ENCODE measurements around the gene SH2D1A.

Gene SH2D1A

DNA sequence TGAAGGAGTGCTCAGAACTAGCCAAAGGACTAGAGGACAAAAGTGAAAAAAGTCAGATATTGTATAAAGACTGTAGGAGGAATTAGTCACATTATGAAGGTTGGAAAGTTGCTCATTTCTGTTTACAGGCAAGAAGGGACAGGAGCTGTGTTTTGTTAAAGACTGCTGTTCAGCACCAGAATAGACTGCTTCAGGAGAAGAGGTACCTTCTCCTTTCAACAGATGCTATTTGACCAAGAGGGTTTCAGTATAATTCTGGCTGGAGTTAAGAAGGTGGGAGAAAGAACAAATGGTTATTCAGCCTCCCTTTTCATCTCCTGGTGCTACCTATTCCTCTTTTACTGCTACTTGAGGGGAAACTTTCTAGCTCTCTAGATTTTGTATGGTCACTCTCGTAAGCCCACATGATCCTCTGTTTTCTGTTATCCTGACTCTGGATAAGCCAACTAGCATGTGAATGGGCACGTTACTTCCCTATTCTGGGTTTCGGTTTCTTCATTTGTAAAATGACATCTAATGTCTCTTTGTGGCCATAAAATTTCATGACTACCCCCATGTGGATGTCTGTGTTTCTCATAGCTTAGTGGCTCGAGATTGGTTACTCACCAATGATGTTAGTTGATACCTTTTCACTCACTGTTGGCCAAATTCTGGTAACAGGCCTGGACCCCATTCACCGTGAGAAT lies 68.9 kb downstream of the SH2D1A start:
- H3K36me3 ChIP-seq (ENCODE audit: control insufficient read depth in 2 of 2, insufficient read depth in 2 of 2, low read length in 2 of 2), result no peaks in the 10 kb centered on the region
- no peak overlapping the region for H3K9ac ChIP-seq (ENCODE audit: low read length in 2 of 2)
- H3K4me3 ChIP-seq (ENCODE audit: low read length in 2 of 2), result no peak overlapping the region
- H3K4me1 ChIP-seq (ENCODE audit: control insufficient read depth, insufficient read depth, low read length), result no peaks in the 10 kb centered on the region
- H3K9me3 ChIP-seq (ENCODE audit: control insufficient read depth in 2 of 2, low read length in 2 of 2), result no peaks in the 10 kb centered on the region
- H3K27me3 ChIP-seq (ENCODE audit: control insufficient read depth in 1 of 2, insufficient read depth in 2 of 2, low read length in 2 of 2), result peaks cover 0 to 2% of the 10 kb centered on the region in 2 donors
- H3K27ac ChIP-seq (ENCODE audit: low read length), result no peak overlapping the region

- Histone ChIP-seq H3K36me3 (ENCODE audit: control insufficient read depth in 2 of 2, insufficient read depth in 2 of 2, low read length in 2 of 2) (no peaks in the 10 kb centered on the region), H3K9ac (ENCODE audit: low read length in 2 of 2) (no peak overlapping the region), H3K27me3 (ENCODE audit: control insufficient read depth in 1 of 2, insufficient read depth in 2 of 2, low read length in 2 of 2) (no peaks in the 10 kb centered on the region), H3K27ac (ENCODE audit: low read length) (no peak overlapping the region), H3K4me3 (ENCODE audit: low read length in 2 of 2) (no peak overlapping the region), H3K4me1 (ENCODE audit: control insufficient read depth, insufficient read depth, low read length) (no peaks in the 10 kb centered on the region), H3K9me3 (ENCODE audit: control insufficient read depth in 2 of 2, low read length in 2 of 2) (peaks cover 0 to 7% of the 10 kb centered on the region in 2 donors)
These were observed 75.7 kb downstream of the SH2D1A start for GRCh38 chrX:124421898-124422655.

Data from stomach smooth muscle (tissue), 2 donors.